K562 (cell line): ENCODE results near the gene CTSK. TPM values are rescaled to one million over a fixed set of nuclear protein-coding genes. Genes with fewer than 3 reads are reported as not detected.
A peak's percentile ranks its signal among the peaks of the same experiment; 100 is the strongest.

ENCODE experiments used
- ATAC-seq: fragments of 200-7000 bp; cut with Tn5 transposase; 3 replicates; pipeline ENCODE4 v1.9.1; 2020; ENCODE audit warnings: moderate library complexity
- Bru-seq: library from RNA; stranded (reverse); fragments of 400-500 nt; gene quantifications from one replicate; lab custom pipeline; 2021; lab: Mats Ljungman, UMichigan
- BruChase-seq, 2 experiments: library from RNA; stranded (reverse); fragments of 400-500 nt; gene quantifications; one replicate each; lab custom pipeline; 2021; lab: Mats Ljungman, UMichigan
- BruUV-seq: library from RNA; stranded (reverse); fragments of 400-500 nt; replicated peaks from 2 replicates; lab custom pipeline; 2021; lab: Mats Ljungman, UMichigan
- CTCF ChIA-PET: fragments of 300-600 bp; formaldehyde crosslinking; extraction: SDS; loops from one replicate; lab custom pipeline; 2021; ENCODE audit warnings: low intra/inter-chr PET ratio; lab: Yijun Ruan, JAX
- POLR2A ChIA-PET: fragments of 300-600, 350-650 bp; sonication (Branson Sonifier 250); formaldehyde crosslinking; extraction: SDS; loops from one replicate; lab custom pipeline; 2021; ENCODE audit warnings: antibody characterized with exemption, inconsistent platforms; lab: Yijun Ruan, JAX
- DNase-seq, 4 experiments: peaks; one replicate each; pipeline versions ENCODE4 v3.0.0 to v3.0.0-alpha.2; 2011 to 2018; ENCODE audit warnings: low spot score in 3 of 4, mixed read lengths in 3 of 4; ENCODE audit errors: extremely low read depth in 1 of 4
- FAIRE-seq: peaks from 2 replicates; lab custom pipeline; 2011; peaks lifted over from hg19 to GRCh38; lab: Jason Lieb, UNC
- H2AFZ ChIP-seq: 2 replicates; pipeline ENCODE4 v1.6.0; 2011; ENCODE audit warnings: low read depth, low read length, control low read depth, inconsistent platforms
- H3K27ac ChIP-seq: fragments of 200-600 bp; 3 replicates; pipeline ENCODE4 v1.8.0; 2011; ENCODE audit warnings: low read depth, mild to moderate bottlenecking, control low read depth, inconsistent platforms, low read length, moderate library complexity, mixed read lengths; ENCODE audit errors: extremely low read depth
- H3K27me3 ChIP-seq, 2 experiments: fragments of 300-600 bp in 1 of 2; 2 replicates in 1 of 2; 3 replicates in 1 of 2; pipeline versions ENCODE4 v1.6.0 to v1.8.0; 2011; ENCODE audit warnings: inconsistent platforms in 2 of 2, low read length in 2 of 2, mild to moderate bottlenecking in 1 of 2, mixed read lengths in 1 of 2, moderate library complexity in 1 of 2; ENCODE audit not compliant: control insufficient read depth in 2 of 2, insufficient read depth in 2 of 2
- H3K36me3 ChIP-seq: fragments of 300-600 bp; 3 replicates; pipeline ENCODE4 v1.8.0; 2011; ENCODE audit warnings: mild to moderate bottlenecking, low read length, inconsistent platforms; ENCODE audit not compliant: control insufficient read depth, insufficient read depth
- H3K4me1 ChIP-seq, 2 experiments: fragments of 200-600 bp in 1 of 2; replicated peaks in 1 of 2; 2 replicates in 1 of 2; 3 replicates in 1 of 2; pipeline versions ENCODE4 v1.5.1 to v1.8.0; 2011; ENCODE audit warnings: inconsistent platforms in 2 of 2, low read length in 2 of 2, mild to moderate bottlenecking in 1 of 2, mixed read lengths in 1 of 2, moderate library complexity in 1 of 2; ENCODE audit not compliant: control insufficient read depth in 2 of 2, insufficient read depth in 2 of 2
- H3K4me2 ChIP-seq: 2 replicates; pipeline ENCODE4 v1.6.1; 2011; ENCODE audit warnings: low read length, control low read depth, inconsistent platforms, mixed read lengths; ENCODE audit not compliant: insufficient read depth
- H3K4me3 ChIP-seq: fragments of 200-600 bp; sonication (generic), shearing (Covaris generic); 2 replicates; pipeline ENCODE4 v1.5.1; 2016; ENCODE audit warnings: control low read depth, inconsistent platforms
- H3K79me2 ChIP-seq: fragments of 200-600 bp; 3 replicates; pipeline ENCODE4 v1.8.0; 2011; ENCODE audit warnings: low read length, inconsistent platforms; ENCODE audit not compliant: control insufficient read depth, insufficient read depth
- H3K9ac ChIP-seq, 2 experiments: 2 replicates each; pipeline versions ENCODE4 v1.6.0 to v1.6.1; 2011; ENCODE audit warnings: low read depth in 2 of 2, low read length in 2 of 2, control low read depth in 1 of 2, inconsistent platforms in 1 of 2, mild to moderate bottlenecking in 1 of 2, mixed read lengths in 1 of 2; ENCODE audit not compliant: insufficient read depth in 1 of 2
- H3K9me1 ChIP-seq: one replicate; pipeline ENCODE4 v1.6.0; 2011; ENCODE audit warnings: inconsistent platforms, mild to moderate bottlenecking, low read length, moderate library complexity; ENCODE audit not compliant: control insufficient read depth, insufficient read depth
- H3K9me3 ChIP-seq: replicated peaks from 2 replicates; pipeline ENCODE4 v1.5.1; 2011; ENCODE audit warnings: low read depth, low read length, inconsistent platforms; ENCODE audit not compliant: control insufficient read depth, insufficient read depth
- H4K20me1 ChIP-seq: replicated peaks from 2 replicates; pipeline ENCODE4 v1.6.1; 2011; ENCODE audit warnings: low read length, inconsistent platforms, mixed read lengths; ENCODE audit not compliant: control insufficient read depth, insufficient read depth
- BRD9 ChIP-seq: fragments of 450-650 bp; IDR thresholded peaks from 2 replicates; pipeline ENCODE4 v1.6.1; 2018; ENCODE audit warnings: low read depth; ENCODE audit not compliant: partially characterized antibody
- POLR2AphosphoS2 ChIP-seq: IDR thresholded peaks from 2 replicates; pipeline ENCODE4 v1.6.1; 2012; ENCODE audit warnings: low read length, improper control_type of control experiment
- POLR2B ChIP-seq: fragments of 450-650 bp; IDR thresholded peaks from 2 replicates; pipeline ENCODE4 v1.6.1; 2018; ENCODE audit warnings: low read depth; ENCODE audit not compliant: partially characterized antibody
- WGBS: fragments of 100-300 bp; shearing (Covaris generic); methylation state at CpG from one replicate; pipeline ENCODE4 v1.1.6; 2016; ENCODE audit warnings: low coverage, mixed read lengths; ENCODE audit not compliant: insufficient coverage; ENCODE audit errors: missing lambda C conversion rate; 5-methylcytosine and 5-hydroxymethylcytosine counted together
- in situ Hi-C: fragments of 300-500 bp; cut with MboI; formaldehyde crosslinking; loops from 4 replicates; pipeline ENCODE4 v1.15.0; 2018; ENCODE audit warnings: inconsistent platforms, mixed read lengths
- intact Hi-C: fragments of 100-400 bp; cut with micrococcal nuclease; formaldehyde crosslinking; loops from 2 replicates; pipeline ENCODE4 v1.14.2; 2022
- long read RNA-seq, 3 experiments: library from polyadenylated mRNA in 2 of 3; library from RNA in 1 of 3; unstranded in 2 of 3; stranded (forward) in 1 of 3; transcript quantifications; one replicate each; pipeline ENCODE4 v2.0.0, GENCODE V29; 2019 to 2022
- polyA minus RNA-seq, 3 experiments: library from RNA; depleted of rRNA, polyadenylated mRNA; stranded (reverse); fragments of >200 nt; gene quantifications; 2 replicates each; pipeline ENCODE4 v1.2.3, GENCODE V29; 2011
- polyA plus RNA-seq, 8 experiments: library from polyadenylated mRNA; depleted of rRNA in 4 of 8; stranded (reverse) in 5 of 8; unstranded in 3 of 8; fragments of >200 nt; fragmentation: Nextera tagmentation in 2 of 8; fragmentation: Illumina TruSeq in 1 of 8; extraction: Ambion mirVana in 2 of 8; extraction: Trizol in 1 of 8; gene quantifications; 2 replicates each; pipeline versions ENCODE4 v1.2.1 to v1.2.3, GENCODE V29; 2011 to 2014; ENCODE audit warnings: inconsistent platforms in 1 of 8, missing spikeins in 1 of 8
- total RNA-seq, 7 experiments: library from RNA; depleted of rRNA in 6 of 7; stranded (reverse); fragments of >200 nt in 6 of 7; fragmentation: Illumina TruSeq in 2 of 7; extraction: Trizol in 2 of 7; gene quantifications; 2 replicates each; pipeline versions ENCODE4 v1.2.1 to v1.2.3, GENCODE V29; 2011 to 2021; ENCODE audit warnings: low replicate concordance in 1 of 7

Gene CTSK
- 4.0 and 6.1 TPM in 2 replicates for total RNA-seq (2011; cell fraction: chromatin; rRNA removed; ENCODE audit: low replicate concordance)
- 2.0 and 2.1 TPM in 2 replicates for total RNA-seq (2011; cell fraction: nucleolus; rRNA removed)
- 3.4 and 4.0 TPM in 2 replicates for total RNA-seq (2011; cell fraction: nucleoplasm; rRNA removed)
- 0.53 and 1.2 TPM in 2 replicates for total RNA-seq (2014; rRNA removed)
- total RNA-seq (2014; rRNA removed; fragmentation: Illumina TruSeq; extraction: Trizol): 0.80 and 0.91 TPM in 2 replicates
- total RNA-seq (2015; rRNA removed; fragmentation: Illumina TruSeq; extraction: Trizol): 1.1 and 1.3 TPM in 2 replicates
- total RNA-seq (2021): 1.0 and 1.5 TPM in 2 replicates
- 2.5 and 3.9 TPM in 2 replicates for polyA plus RNA-seq (2011; rRNA removed)
- polyA plus RNA-seq (2011; cell fraction: cytosol; rRNA removed): 0.70 and 2.2 TPM in 2 replicates
- polyA plus RNA-seq (2011; cell fraction: nucleus; rRNA removed): 9.9 and 15.1 TPM in 2 replicates
- 1.1 and 2.8 TPM in 2 replicates for polyA plus RNA-seq (2012)
- 1.2 and 1.3 TPM in 2 replicates for polyA plus RNA-seq (2014; fragmentation: Illumina TruSeq; extraction: Trizol)
- polyA plus RNA-seq (2014; fragmentation: Nextera tagmentation; extraction: Ambion mirVana): 1 to 10 TPM in 1 of 2 experiments, under 1 TPM in 1; 0.84 to 1.3 TPM
- 1.0 and 1.6 TPM in 2 replicates for polyA plus RNA-seq (2014; rRNA removed)
- polyA minus RNA-seq (2011; rRNA and poly(A)+ RNA removed): 0.96 and 1.1 TPM in 2 replicates
- polyA minus RNA-seq (2011; cell fraction: cytosol; rRNA and poly(A)+ RNA removed): not detected in 2 replicates
- polyA minus RNA-seq (2011; cell fraction: nucleus; rRNA and poly(A)+ RNA removed): 0.81 and 1.6 TPM in 2 replicates
- percentile 48 among the genes with signal in this experiment for Bru-seq, nascent RNA
- BruChase-seq, experiment 1, labeled RNA remaining after a 2-hour chase: percentile 57 among the genes with signal in this experiment
- percentile 61 among the genes with signal in this experiment for BruChase-seq, experiment 2, labeled RNA remaining after a 6-hour chase
- long read RNA-seq, experiment 1, partial matches to known transcripts: 0 of 1 reads
- long read RNA-seq, experiment 1, other reads (novel, unspliced or antisense): 0 of 1 reads
- long read RNA-seq, experiment 2, partial matches to known transcripts: 0 of 2 reads
- long read RNA-seq, experiment 2, other reads (novel, unspliced or antisense): 2 of 2 reads
- long read RNA-seq, experiment 3: 0 reads

DNA sequence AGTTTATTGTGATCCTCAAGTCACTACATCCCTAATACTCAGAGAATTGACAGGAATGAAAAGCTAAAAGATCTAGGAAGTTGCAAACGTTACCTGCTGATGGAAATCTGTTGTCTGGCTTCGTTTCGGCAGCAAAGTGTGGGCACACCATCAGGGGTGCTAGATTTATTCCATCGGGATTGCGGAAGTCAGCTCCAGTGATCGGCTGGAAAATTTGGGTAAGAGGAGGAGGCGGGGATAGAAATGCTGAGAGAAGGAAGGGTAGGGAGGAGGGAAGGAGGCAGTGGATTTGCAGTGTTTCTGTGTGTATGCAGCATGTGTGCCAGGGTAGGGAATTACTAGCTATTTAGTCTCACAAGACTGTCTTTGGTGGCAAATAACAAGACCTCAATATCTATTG is at the start of gene CTSK:
Gene CTSK (minus strand): TSS at position 140 of the 400 bp plus-strand sequence. CDS start 1,455 bp downstream, outside the sequence.
- Histone ChIP-seq H3K36me3 (peaks cover 26% of the 10 kb centered on the region), H3K27ac (no peak within 1 kb of the TSS), H3K4me1 (peaks cover 0 to 12% of the 10 kb centered on the region in 2 experiments; a peak in 1 of 5 replicates), H2AFZ (no peak within 1 kb of the TSS), H3K79me2 (no peaks in the 10 kb centered on the region), H3K27me3 (no peaks in the 10 kb centered on the region), H3K9me1 (no peaks in the 10 kb centered on the region), H3K9me3 (no peaks in the 10 kb centered on the region), H3K4me3 (no peak within 1 kb of the TSS), H3K4me2 (no peak within 1 kb of the TSS), H4K20me1 (no peaks in the 10 kb centered on the region), H3K9ac (no peak within 1 kb of the TSS)
- ChIA-PET CTCF (no interaction called here), POLR2A (interaction anchor here (0.5 to 1.9 kb wide), 6 partner anchors 91 to 951 kb away, joined by 3 to 8 read pairs (median 3); partner anchors contain the start of genes ENSA and MCL1)
- FAIRE-seq (no peak), DNase-seq (no peak), ATAC-seq (no peak)
- TF ChIP-seq BRD9 (no peak), POLR2B (peak; percentile 22), POLR2AphosphoS2 (peak; percentile 12; the same call in 1 of the 2 replicates)
- BruUV-seq: no TSS peak
- in situ Hi-C loops: no loop called here
- WGBS: 73% methylated on average over 7 of the region's 7 CpGs
- intact Hi-C loops: no loop called here
